ENCODE data around the gene LIF. TPM values are rescaled to one million over a fixed set of nuclear protein-coding genes. Genes with fewer than 3 reads are reported as not detected.

LIF gene
- polyA plus RNA-seq, 2 donors, result 0.54 to 1.0 TPM

DNA sequence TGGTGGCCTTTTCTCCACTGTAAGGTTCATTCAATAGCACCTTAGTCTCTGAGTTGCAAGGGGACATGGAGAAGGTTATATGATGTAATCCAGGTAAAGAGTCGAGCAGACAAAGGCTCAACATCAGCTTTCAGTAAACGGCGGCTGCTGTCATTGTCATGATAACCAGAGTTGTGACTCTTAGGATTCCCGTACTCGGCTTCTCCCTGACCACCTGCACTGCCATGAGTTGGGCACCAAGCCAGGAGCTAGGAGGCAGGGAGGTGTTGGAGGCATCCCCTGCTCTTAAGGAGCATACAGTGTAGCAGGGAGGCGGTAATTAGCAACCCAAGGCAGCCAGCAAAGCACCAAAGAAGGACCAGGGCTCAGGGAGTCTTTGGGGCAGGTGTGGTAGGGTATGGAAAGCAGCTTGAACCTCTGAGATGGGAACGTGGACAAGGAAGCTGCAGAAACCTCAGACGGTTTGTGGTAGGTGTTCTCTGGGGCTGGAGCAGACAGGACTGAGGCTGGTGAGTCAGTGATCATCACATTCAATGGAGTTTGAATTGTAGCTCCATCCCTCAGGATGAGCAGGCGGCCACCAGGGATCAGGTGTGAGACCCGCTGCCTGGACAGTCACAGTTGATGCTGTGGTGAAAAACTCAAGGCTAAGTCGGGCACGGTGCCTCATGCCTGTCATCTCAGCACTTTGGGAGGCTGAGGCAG lies 31.7 kb downstream of the LIF start:
- H3K27ac ChIP-seq (ENCODE audit: low read depth in 2 of 2, low read length in 1 of 2), result no peak overlapping the region
- H3K27me3 ChIP-seq (ENCODE audit: control insufficient read depth in 1 of 2, insufficient read depth in 2 of 2, low read length in 2 of 2), result no peaks in the 10 kb centered on the region
- H3K4me1 ChIP-seq (ENCODE audit: control insufficient read depth in 2 of 2, insufficient read depth in 2 of 2, low read length in 1 of 2), result peaks cover 4 to 16% of the 10 kb centered on the region in 2 donors
- H3K36me3 ChIP-seq (ENCODE audit: control insufficient read depth in 2 of 2, insufficient read depth in 2 of 2, low read length in 1 of 2), result no peaks in the 10 kb centered on the region
- no peak overlapping the region for H3K4me3 ChIP-seq (ENCODE audit: low read depth in 1 of 2, low read length in 2 of 2)
- WGBS, 2 donors, result 67 to 78% methylated on average over 12 of the region's 12 CpGs
- H3K9me3 ChIP-seq (ENCODE audit: control insufficient read depth in 2 of 2, insufficient read depth in 1 of 2, low read depth in 1 of 2, low read length in 1 of 2), result no peaks in the 10 kb centered on the region

DNA sequence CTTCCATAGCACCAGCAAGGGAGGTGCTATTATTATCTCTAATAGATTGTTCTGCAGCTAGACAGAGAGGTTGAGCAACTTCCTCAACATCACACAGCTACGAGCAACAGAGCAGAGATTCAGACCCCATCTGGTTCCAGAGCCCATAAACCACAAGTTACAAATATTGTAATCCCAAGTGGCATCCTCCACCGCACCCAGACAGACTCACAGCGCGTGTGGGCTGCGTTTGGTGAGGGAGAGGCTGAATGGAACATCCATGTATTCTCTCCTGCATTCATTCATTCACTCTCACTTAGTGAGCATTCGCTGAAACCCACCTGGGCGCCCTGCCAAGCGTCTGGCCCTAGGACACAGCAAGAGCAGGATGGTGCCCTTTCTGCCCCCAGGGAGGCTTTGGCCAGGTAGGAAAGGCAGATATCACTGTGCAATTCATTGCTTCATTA lies 33.5 kb downstream of the LIF start:
- WGBS, 2 donors, result 64 to 70% methylated on average over 8 of the region's 8 CpGs
- H3K9me3 ChIP-seq (ENCODE audit: control insufficient read depth in 2 of 2, insufficient read depth in 1 of 2, low read depth in 1 of 2, low read length in 1 of 2), result no peaks in the 10 kb centered on the region
- H3K4me3 ChIP-seq (ENCODE audit: low read depth in 1 of 2, low read length in 2 of 2), result no peak overlapping the region
- H3K27ac ChIP-seq (ENCODE audit: low read depth in 2 of 2, low read length in 1 of 2), result peak overlapping the region; percentile 46 to 70
- no peaks in the 10 kb centered on the region for H3K36me3 ChIP-seq (ENCODE audit: control insufficient read depth in 2 of 2, insufficient read depth in 2 of 2, low read length in 1 of 2)
- H3K4me1 ChIP-seq (ENCODE audit: control insufficient read depth in 2 of 2, insufficient read depth in 2 of 2, low read length in 1 of 2), result peaks cover 4 to 16% of the 10 kb centered on the region in 2 donors
- no peaks in the 10 kb centered on the region for H3K27me3 ChIP-seq (ENCODE audit: control insufficient read depth in 1 of 2, insufficient read depth in 2 of 2, low read length in 2 of 2)

- Histone ChIP-seq H3K4me3 (ENCODE audit: low read depth in 1 of 2, low read length in 2 of 2) (no peak overlapping the region), H3K27ac (ENCODE audit: low read depth in 2 of 2, low read length in 1 of 2) (peak overlapping the region; percentile 30 to 50), H3K4me1 (ENCODE audit: control insufficient read depth in 2 of 2, insufficient read depth in 2 of 2, low read length in 1 of 2) (peaks cover 4 to 16% of the 10 kb centered on the region in 2 donors), H3K9me3 (ENCODE audit: control insufficient read depth in 2 of 2, insufficient read depth in 1 of 2, low read depth in 1 of 2, low read length in 1 of 2) (no peaks in the 10 kb centered on the region), H3K27me3 (ENCODE audit: control insufficient read depth in 1 of 2, insufficient read depth in 2 of 2, low read length in 2 of 2) (no peaks in the 10 kb centered on the region), H3K36me3 (ENCODE audit: control insufficient read depth in 2 of 2, insufficient read depth in 2 of 2, low read length in 1 of 2) (no peaks in the 10 kb centered on the region)
- 34% methylated on average over 5 of the region's 5 CpGs for WGBS, 2 donors
Measured at GRCh38 chr22:30212363-30212995, 34.1 kb downstream of the LIF start.

- WGBS, 2 donors, result 93 to 94% methylated on average over 18 of the region's 18 CpGs
- no peak overlapping the region for H3K27ac ChIP-seq (ENCODE audit: low read depth in 2 of 2, low read length in 1 of 2)
- H3K27me3 ChIP-seq (ENCODE audit: control insufficient read depth in 1 of 2, insufficient read depth in 2 of 2, low read length in 2 of 2), result no peaks in the 10 kb centered on the region
- no peak overlapping the region for H3K4me3 ChIP-seq (ENCODE audit: low read depth in 1 of 2, low read length in 2 of 2)
- no peaks in the 10 kb centered on the region for H3K36me3 ChIP-seq (ENCODE audit: control insufficient read depth in 2 of 2, insufficient read depth in 2 of 2, low read length in 1 of 2)
- peaks cover 6 to 19% of the 10 kb centered on the region in 2 donors for H3K4me1 ChIP-seq (ENCODE audit: control insufficient read depth in 2 of 2, insufficient read depth in 2 of 2, low read length in 1 of 2)
- no peaks in the 10 kb centered on the region for H3K9me3 ChIP-seq (ENCODE audit: control insufficient read depth in 2 of 2, insufficient read depth in 1 of 2, low read depth in 1 of 2, low read length in 1 of 2)
Measured at GRCh38 chr22:30211124-30211820, 35.3 kb downstream of the LIF start.

DNA sequence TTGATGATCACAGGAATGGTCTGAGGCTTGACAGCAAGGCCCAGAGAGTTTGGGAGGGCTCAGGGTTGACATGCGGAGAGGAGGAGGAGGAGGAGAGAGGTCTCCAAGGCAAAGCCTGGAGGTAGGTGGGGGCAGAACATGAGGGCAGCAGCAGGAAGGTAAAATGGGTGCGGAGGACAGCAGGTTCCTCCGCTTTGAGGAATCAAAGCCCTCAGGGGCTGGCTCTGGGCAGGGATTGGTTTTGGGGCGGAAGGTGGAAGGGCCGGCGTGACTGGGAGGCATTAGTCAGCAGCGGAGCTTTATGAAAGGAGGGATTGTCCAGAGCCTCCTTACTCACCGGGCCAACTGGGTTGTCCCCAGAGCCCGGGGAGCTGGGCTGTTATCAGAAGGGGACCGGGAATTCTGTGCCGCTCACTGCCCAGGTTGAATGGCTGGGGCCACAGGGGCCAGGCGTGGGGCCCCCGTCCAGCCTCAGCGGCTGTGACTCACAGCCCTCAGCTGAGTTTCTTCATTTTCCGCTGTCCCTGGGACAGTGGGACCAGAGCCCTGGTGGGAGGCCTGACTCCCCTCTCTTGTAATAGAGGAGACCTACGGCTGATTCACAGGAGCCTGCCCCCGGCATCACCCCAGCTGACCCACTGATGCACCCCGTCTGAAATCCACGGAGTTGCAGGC lies 36.2 kb downstream of the LIF start:
- no peaks in the 10 kb centered on the region for H3K9me3 ChIP-seq (ENCODE audit: control insufficient read depth in 2 of 2, insufficient read depth in 1 of 2, low read depth in 1 of 2, low read length in 1 of 2)
- no peaks in the 10 kb centered on the region for H3K36me3 ChIP-seq (ENCODE audit: control insufficient read depth in 2 of 2, insufficient read depth in 2 of 2, low read length in 1 of 2)
- H3K4me3 ChIP-seq (ENCODE audit: low read depth in 1 of 2, low read length in 2 of 2), result no peak overlapping the region
- peaks cover 6 to 19% of the 10 kb centered on the region in 2 donors for H3K4me1 ChIP-seq (ENCODE audit: control insufficient read depth in 2 of 2, insufficient read depth in 2 of 2, low read length in 1 of 2)
- peak overlapping the region in 1 of 2 donors; percentile 6 for H3K27ac ChIP-seq (ENCODE audit: low read depth in 2 of 2, low read length in 1 of 2)
- no peaks in the 10 kb centered on the region for H3K27me3 ChIP-seq (ENCODE audit: control insufficient read depth in 1 of 2, insufficient read depth in 2 of 2, low read length in 2 of 2)
- 69 to 78% methylated on average over 13 to 19 of the region's 19 CpGs for WGBS, 2 donors

- Histone ChIP-seq H3K9me3 (ENCODE audit: control insufficient read depth in 2 of 2, insufficient read depth in 1 of 2, low read depth in 1 of 2, low read length in 1 of 2) (no peaks in the 10 kb centered on the region), H3K27ac (ENCODE audit: low read depth in 2 of 2, low read length in 1 of 2) (no peak overlapping the region), H3K4me3 (ENCODE audit: low read depth in 1 of 2, low read length in 2 of 2) (no peak overlapping the region), H3K4me1 (ENCODE audit: control insufficient read depth in 2 of 2, insufficient read depth in 2 of 2, low read length in 1 of 2) (peaks cover 6 to 21% of the 10 kb centered on the region in 2 donors), H3K27me3 (ENCODE audit: control insufficient read depth in 1 of 2, insufficient read depth in 2 of 2, low read length in 2 of 2) (no peaks in the 10 kb centered on the region), H3K36me3 (ENCODE audit: control insufficient read depth in 2 of 2, insufficient read depth in 2 of 2, low read length in 1 of 2) (no peaks in the 10 kb centered on the region)
- 93 to 96% methylated on average over 6 of the region's 6 CpGs for WGBS, 2 donors
Measured at GRCh38 chr22:30209642-30210041, 36.9 kb downstream of the LIF start.

DNA sequence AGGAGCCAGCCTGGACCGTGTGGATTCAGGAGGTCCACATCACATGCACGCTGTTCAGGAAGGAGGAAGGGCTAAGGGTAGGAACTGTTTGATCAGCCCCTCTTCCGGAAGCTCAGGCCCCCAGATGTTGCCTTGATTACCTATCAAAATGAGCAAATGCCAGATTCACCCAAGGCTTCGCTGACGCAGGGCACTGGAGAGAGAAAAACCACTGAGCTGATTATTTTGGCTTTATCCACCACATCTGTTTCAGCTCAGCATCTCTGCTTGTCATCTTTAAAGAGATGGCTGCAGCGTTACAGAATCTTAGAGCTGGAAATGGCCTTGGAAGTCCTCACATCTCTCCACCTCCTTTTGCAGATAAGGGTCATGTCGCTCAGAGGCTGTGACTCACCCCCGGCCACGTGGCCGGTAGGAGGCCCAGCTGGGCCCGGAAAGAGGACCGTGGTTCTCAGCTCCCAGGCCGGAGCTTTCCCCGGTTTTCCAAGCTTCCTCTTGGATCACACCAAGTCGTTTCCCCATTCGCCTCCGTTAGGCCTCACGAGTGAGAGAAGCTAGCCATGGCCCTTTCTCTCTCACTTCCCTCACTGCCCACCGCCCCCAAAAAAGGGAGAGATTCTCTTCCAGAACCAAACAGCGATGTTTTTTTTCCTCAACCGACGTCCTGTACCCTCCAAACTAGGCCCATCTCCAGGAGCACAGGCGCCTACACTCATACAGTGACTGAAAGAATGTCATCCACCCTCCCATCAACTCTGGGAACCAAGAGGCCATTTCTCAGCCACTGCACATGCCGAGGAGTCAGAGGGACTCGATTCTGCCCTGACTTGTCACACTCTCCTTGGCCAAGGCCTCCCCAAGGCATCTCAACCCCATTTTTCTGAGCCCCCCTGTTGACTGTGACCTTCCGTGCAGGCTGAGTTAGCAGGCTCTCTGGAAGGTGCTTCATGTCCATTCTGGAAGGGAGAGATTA lies 37.6 kb downstream of the LIF start:
- 64 to 67% methylated on average over 26 of the region's 26 CpGs for WGBS, 2 donors
- H3K9me3 ChIP-seq (ENCODE audit: control insufficient read depth in 2 of 2, insufficient read depth in 1 of 2, low read depth in 1 of 2, low read length in 1 of 2), result no peaks in the 10 kb centered on the region
- H3K4me1 ChIP-seq (ENCODE audit: control insufficient read depth in 2 of 2, insufficient read depth in 2 of 2, low read length in 1 of 2), result peaks cover 6 to 23% of the 10 kb centered on the region in 2 donors

DNA sequence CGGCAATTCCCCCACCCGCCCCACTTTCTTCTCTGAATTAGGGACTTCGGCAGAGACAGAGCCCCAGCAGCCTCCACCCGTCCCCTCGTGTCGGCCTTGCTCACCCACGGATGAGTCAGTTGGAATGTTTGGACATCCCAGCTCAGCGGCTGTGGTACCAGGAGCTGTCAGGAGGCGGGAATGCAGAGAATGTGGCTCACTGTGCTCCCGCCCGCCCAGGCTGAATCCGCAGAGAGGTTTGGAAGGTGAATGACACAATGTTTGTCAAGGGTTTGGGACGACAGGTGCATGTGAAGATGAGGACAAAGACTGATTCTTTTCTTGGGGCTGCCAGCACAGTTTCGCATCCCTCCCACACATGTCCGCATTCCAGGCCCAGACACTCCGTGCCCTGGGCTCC lies 39.6 kb downstream of the LIF start:
- WGBS, 2 donors, result 37 to 50% methylated on average over 16 of the region's 16 CpGs
- H3K27ac ChIP-seq (ENCODE audit: low read depth in 2 of 2, low read length in 1 of 2), result peak overlapping the region in 1 of 2 donors; percentile 48
- no peak overlapping the region for H3K4me3 ChIP-seq (ENCODE audit: low read depth in 1 of 2, low read length in 2 of 2)
- H3K4me1 ChIP-seq (ENCODE audit: control insufficient read depth in 2 of 2, insufficient read depth in 2 of 2, low read length in 1 of 2), result peaks cover 2 to 25% of the 10 kb centered on the region in 2 donors
- H3K9me3 ChIP-seq (ENCODE audit: control insufficient read depth in 2 of 2, insufficient read depth in 1 of 2, low read depth in 1 of 2, low read length in 1 of 2), result no peaks in the 10 kb centered on the region
- no peaks in the 10 kb centered on the region for H3K36me3 ChIP-seq (ENCODE audit: control insufficient read depth in 2 of 2, insufficient read depth in 2 of 2, low read length in 1 of 2)
- H3K27me3 ChIP-seq (ENCODE audit: control insufficient read depth in 1 of 2, insufficient read depth in 2 of 2, low read length in 2 of 2), result no peaks in the 10 kb centered on the region

More for the DNA sequence above, 37.6 kb downstream of the LIF start:
- Histone ChIP-seq H3K4me3 (ENCODE audit: low read depth in 1 of 2, low read length in 2 of 2) (no peak overlapping the region), H3K27ac (ENCODE audit: low read depth in 2 of 2, low read length in 1 of 2) (peak overlapping the region; percentile 26 to 42), H3K27me3 (ENCODE audit: control insufficient read depth in 1 of 2, insufficient read depth in 2 of 2, low read length in 2 of 2) (no peaks in the 10 kb centered on the region), H3K36me3 (ENCODE audit: control insufficient read depth in 2 of 2, insufficient read depth in 2 of 2, low read length in 1 of 2) (no peaks in the 10 kb centered on the region)

All from esophagus (tissue), 2 donors.